ENCODE measurements around the gene MED14.

MED14 gene

DNA sequence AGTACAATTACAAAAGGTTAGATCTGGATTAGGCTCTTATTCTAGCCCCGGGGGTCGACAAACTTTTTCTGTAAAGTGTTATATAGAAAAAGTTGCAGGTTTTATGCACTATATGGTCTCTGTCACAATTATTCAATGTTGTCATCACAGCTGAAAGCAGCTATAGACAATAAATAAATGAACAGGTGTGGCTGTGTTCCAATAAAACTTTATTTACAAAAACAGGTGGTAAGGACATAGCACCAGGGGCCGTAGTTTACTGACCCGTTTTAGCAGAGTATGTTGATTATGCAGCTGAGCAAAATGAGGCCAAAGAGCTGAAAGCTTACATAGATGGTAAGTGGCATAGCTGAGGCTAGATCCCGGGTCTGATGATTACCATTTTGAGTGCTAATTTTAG, 75.0 kb downstream of the MED14 start:
- no peak overlapping the region for H3K4me3 ChIP-seq (ENCODE audit: low read depth in 1 of 2, low read length in 2 of 2)
- no peaks in the 10 kb centered on the region for H3K9me3 ChIP-seq (ENCODE audit: low read length)
- no peak overlapping the region for H3K9ac ChIP-seq (ENCODE audit: low read length)
- no peaks in the 10 kb centered on the region for H3K27me3 ChIP-seq (ENCODE audit: control insufficient read depth in 1 of 2, insufficient read depth in 2 of 2, low read length in 2 of 2)
- no peak overlapping the region for H3K27ac ChIP-seq (ENCODE audit: low read depth, low read length)
- H3K4me1 ChIP-seq (ENCODE audit: insufficient read depth, low read length): no peaks in the 10 kb centered on the region
- peaks cover 8% of the 10 kb centered on the region for H3K36me3 ChIP-seq (ENCODE audit: insufficient read depth, low read length)

DNA sequence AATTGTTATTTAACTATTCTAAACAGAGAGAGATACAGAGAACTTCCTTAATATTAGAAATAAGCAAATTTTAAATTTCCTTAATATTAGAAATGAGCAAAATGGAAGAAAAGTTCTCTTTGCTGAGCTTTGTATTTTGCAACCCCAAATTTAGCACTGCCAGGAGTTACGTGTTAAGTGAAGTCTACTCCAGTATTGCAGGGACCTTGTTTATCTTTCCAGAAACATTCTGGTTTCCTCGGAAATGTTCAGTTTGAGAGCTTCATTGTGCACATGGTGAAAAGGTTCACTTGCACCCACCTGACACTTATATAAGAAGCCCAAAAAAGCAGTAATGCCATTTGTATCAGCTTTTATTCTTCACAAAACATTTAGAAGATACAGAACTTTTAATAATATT, 81.8 kb downstream of the MED14 start:
- Histone ChIP-seq H3K9me3 (ENCODE audit: low read length) (no peaks in the 10 kb centered on the region), H3K4me1 (ENCODE audit: insufficient read depth, low read length) (no peaks in the 10 kb centered on the region), H3K27me3 (ENCODE audit: control insufficient read depth in 1 of 2, insufficient read depth in 2 of 2, low read length in 2 of 2) (no peaks in the 10 kb centered on the region), H3K36me3 (ENCODE audit: insufficient read depth, low read length) (peaks cover 4% of the 10 kb centered on the region), H3K9ac (ENCODE audit: low read length) (no peak overlapping the region), H3K27ac (ENCODE audit: low read depth, low read length) (no peak overlapping the region), H3K4me3 (ENCODE audit: low read depth in 1 of 2, low read length in 2 of 2) (no peak overlapping the region)

DNA sequence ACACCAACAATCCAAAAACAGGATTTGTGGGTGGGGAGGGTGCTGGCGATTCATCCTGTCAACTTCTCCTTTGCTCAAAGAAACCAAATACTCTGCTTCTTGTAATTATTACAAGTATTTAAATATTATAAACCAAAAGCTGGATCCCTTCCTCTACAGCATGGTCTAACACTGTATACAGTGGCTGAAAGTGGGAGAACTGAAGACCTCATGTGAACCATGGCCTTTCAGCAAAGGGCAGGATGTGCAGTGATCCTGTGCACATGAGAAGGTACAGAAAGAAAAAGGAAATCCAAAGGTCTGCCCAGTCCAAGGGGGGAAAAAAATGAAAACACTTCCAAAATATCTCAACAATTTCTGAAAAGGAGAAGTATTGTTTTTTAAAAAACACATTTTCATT, 82.7 kb downstream of the MED14 start:
- Histone ChIP-seq H3K4me3 (ENCODE audit: low read depth in 1 of 2, low read length in 2 of 2) (no peak overlapping the region), H3K4me1 (ENCODE audit: insufficient read depth, low read length) (peaks cover 6% of the 10 kb centered on the region), H3K36me3 (ENCODE audit: insufficient read depth, low read length) (peaks cover 4% of the 10 kb centered on the region), H3K9ac (ENCODE audit: low read length) (no peak overlapping the region), H3K27ac (ENCODE audit: low read depth, low read length) (no peak overlapping the region), H3K9me3 (ENCODE audit: low read length) (no peaks in the 10 kb centered on the region), H3K27me3 (ENCODE audit: control insufficient read depth in 1 of 2, insufficient read depth in 2 of 2, low read length in 2 of 2) (no peaks in the 10 kb centered on the region)

DNA sequence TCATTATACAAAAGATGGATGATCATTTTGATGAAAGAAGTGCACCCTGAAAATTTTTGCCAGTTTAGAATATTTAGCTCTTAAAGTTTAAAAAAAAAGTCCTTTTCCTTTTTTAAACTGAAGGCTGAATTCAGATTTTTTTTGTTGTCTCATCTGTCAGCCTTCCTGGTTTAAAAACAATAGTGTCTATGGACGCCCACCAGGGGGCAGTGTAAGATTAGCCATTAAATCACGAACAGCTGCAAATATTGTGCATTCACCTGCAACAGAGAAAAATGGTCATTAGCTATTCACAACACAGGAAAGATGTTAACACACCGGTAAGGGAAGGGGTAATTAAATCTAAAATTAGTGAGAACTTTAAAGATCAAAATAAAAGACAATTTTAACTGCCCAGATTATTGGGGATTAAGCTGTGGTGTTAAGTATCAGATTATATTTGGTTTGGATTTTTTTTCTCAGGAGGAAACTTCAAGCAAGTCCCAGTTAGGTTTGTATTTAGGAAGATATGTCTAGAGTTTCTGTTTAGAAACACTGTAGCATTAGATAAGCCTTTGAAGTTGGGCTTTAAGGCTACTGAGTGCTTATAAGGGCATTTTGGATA, 83.6 kb downstream of the MED14 start:
- peaks cover 0 to 4% of the 10 kb centered on the region in 2 donors for H3K27me3 ChIP-seq (ENCODE audit: control insufficient read depth in 1 of 2, insufficient read depth in 2 of 2, low read length in 2 of 2)
- H3K27ac ChIP-seq (ENCODE audit: low read depth, low read length): no peak overlapping the region
- no peaks in the 10 kb centered on the region for H3K9me3 ChIP-seq (ENCODE audit: low read length)
- H3K4me1 ChIP-seq (ENCODE audit: insufficient read depth, low read length): peaks cover 8% of the 10 kb centered on the region
- H3K9ac ChIP-seq (ENCODE audit: low read length): no peak overlapping the region
- H3K36me3 ChIP-seq (ENCODE audit: insufficient read depth, low read length): no peaks in the 10 kb centered on the region
- H3K4me3 ChIP-seq (ENCODE audit: low read depth in 1 of 2, low read length in 2 of 2): no peak overlapping the region

DNA sequence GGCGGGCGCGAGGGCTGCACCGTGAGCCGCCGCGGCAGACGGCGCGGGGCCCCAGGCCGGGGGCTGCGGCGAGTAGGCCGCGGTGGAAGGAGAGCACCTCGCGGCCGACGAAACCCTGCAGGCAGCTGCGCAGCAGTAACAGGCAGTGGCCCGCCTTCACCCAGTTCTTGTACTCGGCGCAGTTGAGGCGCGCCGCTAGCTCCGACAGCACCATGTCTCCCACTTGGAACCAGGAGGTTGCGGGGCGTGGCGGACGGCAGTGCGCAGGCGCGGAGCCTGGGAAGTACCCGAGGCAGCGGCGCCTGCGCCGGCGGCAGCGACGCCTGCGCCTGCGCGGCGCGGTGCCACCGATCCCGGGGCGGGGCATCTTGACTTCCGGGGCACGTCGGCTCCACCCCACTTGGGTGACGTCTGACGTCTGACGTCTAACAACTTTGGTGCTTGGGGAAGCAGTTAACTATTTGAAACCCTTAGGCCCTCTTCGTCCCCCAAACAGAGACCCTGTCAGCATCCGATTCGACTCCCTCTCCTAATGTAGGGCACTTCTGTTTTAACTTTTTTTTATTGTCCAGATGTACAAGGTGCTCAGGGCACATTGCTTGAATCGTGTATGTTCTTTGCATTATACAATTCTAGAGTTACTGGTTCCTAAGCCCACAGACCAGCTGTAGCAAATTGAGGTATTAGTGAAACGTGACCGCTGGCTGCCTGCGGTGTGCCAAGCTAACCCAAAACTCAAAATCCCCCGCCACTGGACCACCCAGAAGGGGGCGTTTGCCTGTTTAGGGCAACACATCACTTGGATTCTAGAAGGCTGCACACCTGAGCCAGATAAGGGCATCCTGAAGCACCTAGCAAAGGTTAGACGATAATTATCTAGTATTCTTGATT, 87.8 kb downstream of the MED14 start, which contains the start of gene CXorf38:
Gene CXorf38 (minus strand): TSS at position 255 of the 891 bp plus-strand sequence. CDS start 41 bp downstream, at position 214.
- H3K27ac ChIP-seq (ENCODE audit: low read depth, low read length): peak within 1 kb of the TSS; percentile 87
- H3K36me3 ChIP-seq (ENCODE audit: insufficient read depth, low read length): no peaks in the 10 kb centered on the region
- H3K27me3 ChIP-seq (ENCODE audit: control insufficient read depth in 1 of 2, insufficient read depth in 2 of 2, low read length in 2 of 2): peaks cover 0 to 5% of the 10 kb centered on the region in 2 donors
- H3K4me3 ChIP-seq (ENCODE audit: low read depth in 1 of 2, low read length in 2 of 2): peak within 1 kb of the TSS; percentile 60 to 63
- peaks cover 31% of the 10 kb centered on the region for H3K4me1 ChIP-seq (ENCODE audit: insufficient read depth, low read length)
- H3K9ac ChIP-seq (ENCODE audit: low read length): peak within 1 kb of the TSS; percentile 65
- no peaks in the 10 kb centered on the region for H3K9me3 ChIP-seq (ENCODE audit: low read length)

DNA sequence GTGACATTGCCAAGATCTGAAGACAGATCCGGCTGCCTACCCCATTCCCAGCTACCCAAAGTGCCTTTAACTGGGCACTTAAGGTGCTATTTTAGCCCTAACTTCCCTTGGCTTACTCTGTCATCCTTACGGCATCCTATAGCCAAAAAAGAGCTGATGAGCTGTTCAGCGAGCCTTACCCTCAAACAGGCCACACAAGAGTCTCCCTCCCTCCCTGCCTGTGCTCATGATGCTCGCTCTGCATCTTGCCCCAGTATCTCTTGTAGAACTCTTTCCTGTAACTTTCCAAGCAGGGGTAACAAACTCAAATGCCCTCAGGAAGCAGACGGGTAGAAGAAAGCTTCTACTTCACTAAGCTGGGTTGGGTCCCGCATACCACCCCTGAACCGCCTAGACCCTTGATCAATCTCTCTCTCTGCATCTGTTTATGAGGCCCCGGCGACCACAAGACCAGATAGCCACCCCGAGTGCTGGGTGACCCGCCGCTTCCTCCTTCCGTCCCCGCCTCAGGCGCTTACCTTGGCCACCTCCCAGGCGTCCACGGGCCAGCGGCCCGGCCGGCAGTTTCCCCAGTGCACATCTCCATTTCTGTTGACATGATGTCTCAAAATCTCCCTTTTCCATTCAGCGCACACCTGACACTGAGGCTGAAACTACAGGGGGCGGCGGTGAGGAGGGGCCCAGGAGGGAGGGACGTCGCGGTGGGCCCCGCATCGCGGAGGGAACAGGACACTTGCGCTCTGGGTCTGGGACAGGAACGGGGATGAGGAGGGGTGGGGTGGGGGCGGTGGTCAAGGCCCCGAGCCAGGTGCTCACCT, 88.6 kb downstream of the MED14 start:
- Histone ChIP-seq H3K27ac (ENCODE audit: low read depth, low read length) (peak overlapping the region; percentile 87), H3K9ac (ENCODE audit: low read length) (peak overlapping the region; percentile 65), H3K9me3 (ENCODE audit: low read length) (no peaks in the 10 kb centered on the region), H3K36me3 (ENCODE audit: insufficient read depth, low read length) (no peaks in the 10 kb centered on the region), H3K4me3 (ENCODE audit: low read depth in 1 of 2, low read length in 2 of 2) (peak overlapping the region; percentile 60 to 63), H3K4me1 (ENCODE audit: insufficient read depth, low read length) (peaks cover 37% of the 10 kb centered on the region), H3K27me3 (ENCODE audit: control insufficient read depth in 1 of 2, insufficient read depth in 2 of 2, low read length in 2 of 2) (peaks cover 0 to 5% of the 10 kb centered on the region in 2 donors)

DNA sequence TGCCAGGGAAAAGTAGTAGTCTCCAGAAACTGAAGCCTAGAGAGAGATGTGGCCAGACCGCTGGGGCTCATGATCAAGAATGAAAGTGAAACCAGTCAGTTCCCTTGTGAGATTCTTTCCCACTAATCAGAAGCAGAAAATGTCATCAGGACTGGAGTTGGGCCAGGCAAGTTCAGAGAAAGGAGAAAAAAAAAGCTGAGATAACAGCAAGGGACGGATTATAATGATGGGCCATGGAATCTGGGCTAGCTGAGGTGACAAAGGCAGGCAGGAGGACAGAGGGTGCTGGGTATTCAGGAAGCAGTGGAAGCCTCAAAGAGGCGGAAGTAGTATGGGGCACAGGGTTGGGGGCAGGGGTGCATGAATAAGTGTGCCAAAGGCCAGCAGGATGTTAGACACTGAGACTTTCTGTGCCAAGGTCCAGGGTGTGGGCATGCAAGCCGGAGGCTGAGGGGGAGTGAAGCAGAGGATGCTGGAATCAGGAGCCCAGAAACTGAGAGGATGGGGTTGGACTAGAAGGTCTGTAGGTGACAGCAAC, 90.5 kb downstream of the MED14 start:
- Histone ChIP-seq H3K9ac (ENCODE audit: low read length) (no peak overlapping the region), H3K4me1 (ENCODE audit: insufficient read depth, low read length) (peaks cover 37% of the 10 kb centered on the region), H3K4me3 (ENCODE audit: low read depth in 1 of 2, low read length in 2 of 2) (peak overlapping the region in 1 of 2 donors; percentile 44), H3K27ac (ENCODE audit: low read depth, low read length) (peak overlapping the region; percentile 48), H3K27me3 (ENCODE audit: control insufficient read depth in 1 of 2, insufficient read depth in 2 of 2, low read length in 2 of 2) (peaks cover 0 to 5% of the 10 kb centered on the region in 2 donors), H3K36me3 (ENCODE audit: insufficient read depth, low read length) (no peaks in the 10 kb centered on the region), H3K9me3 (ENCODE audit: low read length) (no peaks in the 10 kb centered on the region)

DNA sequence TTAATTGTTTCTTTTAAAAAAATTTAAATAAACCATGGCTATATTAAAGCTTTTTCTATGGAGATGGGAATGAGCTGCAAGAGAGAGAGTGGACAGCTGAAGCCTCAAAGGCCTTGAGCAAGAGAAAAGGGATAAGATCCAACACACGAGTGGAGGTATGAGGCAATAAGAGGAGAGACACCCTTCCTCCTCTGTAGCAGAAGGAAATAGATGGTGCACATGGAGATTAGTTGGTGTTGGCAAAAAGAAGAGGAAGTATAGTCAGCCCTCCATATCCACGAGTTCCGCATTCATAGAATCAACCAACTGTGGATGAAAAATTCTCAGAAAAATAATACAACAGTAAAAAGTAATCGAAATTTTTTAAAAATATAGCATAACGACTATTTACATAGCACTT, 91.2 kb downstream of the MED14 start:
- Histone ChIP-seq H3K27ac (ENCODE audit: low read depth, low read length) (no peak overlapping the region), H3K4me1 (ENCODE audit: insufficient read depth, low read length) (peaks cover 37% of the 10 kb centered on the region), H3K27me3 (ENCODE audit: control insufficient read depth in 1 of 2, insufficient read depth in 2 of 2, low read length in 2 of 2) (peaks cover 0 to 5% of the 10 kb centered on the region in 2 donors), H3K36me3 (ENCODE audit: insufficient read depth, low read length) (no peaks in the 10 kb centered on the region), H3K9me3 (ENCODE audit: low read length) (no peaks in the 10 kb centered on the region), H3K4me3 (ENCODE audit: low read depth in 1 of 2, low read length in 2 of 2) (peak overlapping the region in 1 of 2 donors; percentile 44), H3K9ac (ENCODE audit: low read length) (no peak overlapping the region)

DNA sequence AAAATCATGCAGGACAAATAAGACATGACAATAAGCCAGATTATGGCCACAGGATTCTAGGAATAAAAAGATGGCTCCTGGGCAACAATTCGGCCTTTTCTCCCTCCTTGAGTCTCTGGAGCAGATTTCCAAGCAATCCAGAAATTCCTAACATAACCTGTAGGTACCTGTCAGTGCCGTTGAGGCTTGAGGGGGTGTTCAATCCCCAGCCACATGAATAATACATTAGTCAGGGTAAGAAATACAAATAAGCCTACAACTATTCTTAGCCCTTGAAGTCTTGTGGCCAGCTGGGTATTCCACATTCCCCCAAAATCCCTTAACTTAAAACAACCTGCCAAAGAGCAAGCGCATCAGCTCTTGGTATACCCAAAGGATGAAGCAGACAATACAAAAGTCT, 97.7 kb downstream of the MED14 start:
- H3K9ac ChIP-seq (ENCODE audit: low read length): no peak overlapping the region
- no peaks in the 10 kb centered on the region for H3K9me3 ChIP-seq (ENCODE audit: low read length)
- H3K4me3 ChIP-seq (ENCODE audit: low read depth in 1 of 2, low read length in 2 of 2): no peak overlapping the region
- H3K4me1 ChIP-seq (ENCODE audit: insufficient read depth, low read length): peaks cover 6% of the 10 kb centered on the region
- no peaks in the 10 kb centered on the region for H3K27me3 ChIP-seq (ENCODE audit: control insufficient read depth in 1 of 2, insufficient read depth in 2 of 2, low read length in 2 of 2)
- peaks cover 32% of the 10 kb centered on the region for H3K36me3 ChIP-seq (ENCODE audit: insufficient read depth, low read length)
- no peak overlapping the region for H3K27ac ChIP-seq (ENCODE audit: low read depth, low read length)

DNA sequence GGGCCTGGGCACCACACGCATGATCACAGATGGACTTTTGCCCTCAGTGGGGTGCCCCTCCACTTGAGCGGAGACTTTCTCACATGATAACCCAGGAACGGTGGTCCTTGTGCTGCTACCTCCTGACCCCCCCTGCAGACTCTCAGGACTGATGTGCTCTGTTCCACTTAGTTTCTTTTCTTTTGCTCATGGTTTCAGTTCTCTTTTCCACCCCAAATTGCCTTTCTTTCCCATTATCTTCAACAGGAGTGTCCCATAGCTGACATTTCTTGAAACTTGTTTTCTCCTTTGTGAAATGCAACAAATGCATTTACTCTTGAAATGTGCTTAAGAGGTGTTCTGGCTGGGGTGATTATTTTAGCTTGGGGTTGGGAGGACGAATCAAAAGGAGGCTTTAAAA, 103.1 kb downstream of the MED14 start:
- peaks cover 39% of the 10 kb centered on the region for H3K36me3 ChIP-seq (ENCODE audit: insufficient read depth, low read length)
- no peaks in the 10 kb centered on the region for H3K4me1 ChIP-seq (ENCODE audit: insufficient read depth, low read length)
- H3K27me3 ChIP-seq (ENCODE audit: control insufficient read depth in 1 of 2, insufficient read depth in 2 of 2, low read length in 2 of 2): no peaks in the 10 kb centered on the region
- H3K9ac ChIP-seq (ENCODE audit: low read length): no peak overlapping the region
- no peak overlapping the region for H3K27ac ChIP-seq (ENCODE audit: low read depth, low read length)
- no peaks in the 10 kb centered on the region for H3K9me3 ChIP-seq (ENCODE audit: low read length)
- H3K4me3 ChIP-seq (ENCODE audit: low read depth in 1 of 2, low read length in 2 of 2): no peak overlapping the region

DNA sequence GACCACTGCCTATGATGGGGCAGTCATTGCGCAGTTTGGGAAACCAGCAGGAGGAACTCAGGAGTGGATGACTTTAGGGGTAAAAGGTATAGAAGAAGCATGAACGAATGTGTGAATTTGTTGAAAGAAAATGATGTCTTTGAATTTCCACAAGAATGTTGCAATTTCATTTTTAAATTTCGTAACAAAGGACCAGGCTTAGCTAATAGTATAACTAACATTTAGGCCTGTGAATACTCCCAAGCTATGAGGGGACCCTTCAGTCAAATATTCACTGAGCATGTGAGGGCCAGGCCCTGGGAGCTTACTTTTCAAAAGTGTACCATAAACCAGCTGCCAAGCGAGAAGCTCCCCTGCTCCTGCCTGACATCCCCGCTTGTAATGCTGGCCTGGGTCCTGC, 106.8 kb downstream of the MED14 start:
- Histone ChIP-seq H3K9ac (ENCODE audit: low read length) (no peak overlapping the region), H3K4me3 (ENCODE audit: low read depth in 1 of 2, low read length in 2 of 2) (no peak overlapping the region), H3K9me3 (ENCODE audit: low read length) (no peaks in the 10 kb centered on the region), H3K36me3 (ENCODE audit: insufficient read depth, low read length) (peaks cover 15% of the 10 kb centered on the region), H3K27me3 (ENCODE audit: control insufficient read depth in 1 of 2, insufficient read depth in 2 of 2, low read length in 2 of 2) (peaks cover 0 to 2% of the 10 kb centered on the region in 2 donors), H3K27ac (ENCODE audit: low read depth, low read length) (no peak overlapping the region), H3K4me1 (ENCODE audit: insufficient read depth, low read length) (no peaks in the 10 kb centered on the region)

All from muscle layer of colon (tissue), 2 donors.